DOHH2 (cell line): ENCODE measurements around the gene EDARADD.

Experiments
- EZH2phosphoT487 ChIP-seq: fragments of 200-600 bp; sonication (generic); IDR thresholded peaks from 2 replicates; pipeline ENCODE4 v1.6.1; 2017; ENCODE audit warnings: borderline replicate concordance, mild to moderate bottlenecking, antibody characterized with exemption, low read length, moderate library complexity, mixed read lengths
- TF ChIP-seq, protein P1 (sequence below): fragments of 200-600 bp; sonication (generic); IDR thresholded peaks from one replicate; pipeline ENCODE4 v1.5.1; 2014; ENCODE audit warnings: antibody characterized with exemption, mild to moderate bottlenecking, low read depth, low read length; ENCODE audit not compliant: poor library complexity, severe bottlenecking

DNA sequence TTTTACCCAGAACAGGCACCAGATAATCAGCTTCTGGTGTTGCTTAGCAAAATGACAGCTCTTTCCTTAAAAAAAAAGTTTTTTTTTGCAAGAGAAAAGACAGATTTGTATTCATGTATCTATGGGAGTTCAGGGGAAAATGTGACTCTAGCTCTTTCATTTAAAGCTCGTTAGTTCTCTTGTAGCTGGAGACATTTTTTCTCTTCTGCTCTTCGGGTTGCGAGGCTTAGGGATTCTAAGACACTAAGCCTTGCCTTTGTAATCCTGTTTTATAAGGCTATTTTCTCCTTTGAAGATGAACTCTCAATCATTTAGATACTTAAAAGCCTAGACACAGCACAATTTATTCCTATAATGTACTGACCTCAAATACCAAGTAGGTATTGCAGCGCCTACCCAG lies 40.3 kb upstream of the EDARADD start:
- TF ChIP-seq, protein P1, sequence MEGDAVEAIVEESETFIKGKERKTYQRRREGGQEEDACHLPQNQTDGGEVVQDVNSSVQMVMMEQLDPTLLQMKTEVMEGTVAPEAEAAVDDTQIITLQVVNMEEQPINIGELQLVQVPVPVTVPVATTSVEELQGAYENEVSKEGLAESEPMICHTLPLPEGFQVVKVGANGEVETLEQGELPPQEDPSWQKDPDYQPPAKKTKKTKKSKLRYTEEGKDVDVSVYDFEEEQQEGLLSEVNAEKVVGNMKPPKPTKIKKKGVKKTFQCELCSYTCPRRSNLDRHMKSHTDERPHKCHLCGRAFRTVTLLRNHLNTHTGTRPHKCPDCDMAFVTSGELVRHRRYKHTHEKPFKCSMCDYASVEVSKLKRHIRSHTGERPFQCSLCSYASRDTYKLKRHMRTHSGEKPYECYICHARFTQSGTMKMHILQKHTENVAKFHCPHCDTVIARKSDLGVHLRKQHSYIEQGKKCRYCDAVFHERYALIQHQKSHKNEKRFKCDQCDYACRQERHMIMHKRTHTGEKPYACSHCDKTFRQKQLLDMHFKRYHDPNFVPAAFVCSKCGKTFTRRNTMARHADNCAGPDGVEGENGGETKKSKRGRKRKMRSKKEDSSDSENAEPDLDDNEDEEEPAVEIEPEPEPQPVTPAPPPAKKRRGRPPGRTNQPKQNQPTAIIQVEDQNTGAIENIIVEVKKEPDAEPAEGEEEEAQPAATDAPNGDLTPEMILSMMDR, result no peak
- no peak for TF ChIP-seq EZH2phosphoT487
